Upper lobe of right lung (tissue), 1 donor: Measurements from ENCODE around the gene SCP2. TPM values are rescaled to one million over a fixed set of nuclear protein-coding genes. Genes with fewer than 3 reads are reported as not detected.

ENCODE experiments used
- ATAC-seq: fragments of 200-7000 bp; cut with Tn5 transposase; one replicate; pipeline ENCODE4 v1.9.1; 2020; ENCODE audit warnings: mild to moderate bottlenecking, moderate library complexity
- DNase-seq: peaks from one replicate; pipeline ENCODE4 v3.0.0-alpha.2; 2020
- H3K27ac ChIP-seq: fragments of 200-600 bp; one replicate; pipeline ENCODE4 v1.8.0; 2022
- H3K27me3 ChIP-seq: fragments of 200-600 bp; one replicate; pipeline ENCODE4 v1.8.0; 2022; ENCODE audit warnings: mild to moderate bottlenecking
- H3K36me3 ChIP-seq: fragments of 200-600 bp; one replicate; pipeline ENCODE4 v1.8.0; 2022
- H3K4me1 ChIP-seq: fragments of 200-600 bp; one replicate; pipeline ENCODE4 v1.8.0; 2022
- H3K4me3 ChIP-seq: fragments of 200-600 bp; one replicate; pipeline ENCODE4 v1.8.0; 2022; ENCODE audit warnings: mild to moderate bottlenecking
- H3K9me3 ChIP-seq: fragments of 200-600 bp; one replicate; pipeline ENCODE4 v1.8.0; 2022
- intact Hi-C: fragments of 100-400 bp; cut with DNase I; formaldehyde crosslinking; loops from one replicate; pipeline ENCODE4 v1.11.0; 2022
- total RNA-seq: library from RNA; stranded (reverse); fragmentation: NEBNext Ultra II Directional; extraction: Animal tissue kit (Norgen Biotek cat#: 25700); gene quantifications from one replicate; pipeline ENCODE4 v1.2.1, GENCODE V29; 2021
- TF ChIP-seq, protein P1 (sequence below): fragments of 200-600 bp; IDR thresholded peaks from one replicate; pipeline ENCODE4 v1.8.0; 2022; ENCODE audit warnings: antibody characterized with exemption
- donor health status: DM: no; HTN: yes; CAD: no; lungs with severe emphysema.

Gene SCP2
- total RNA-seq, 1 donor from 2014 or later, result 140 TPM

DNA sequence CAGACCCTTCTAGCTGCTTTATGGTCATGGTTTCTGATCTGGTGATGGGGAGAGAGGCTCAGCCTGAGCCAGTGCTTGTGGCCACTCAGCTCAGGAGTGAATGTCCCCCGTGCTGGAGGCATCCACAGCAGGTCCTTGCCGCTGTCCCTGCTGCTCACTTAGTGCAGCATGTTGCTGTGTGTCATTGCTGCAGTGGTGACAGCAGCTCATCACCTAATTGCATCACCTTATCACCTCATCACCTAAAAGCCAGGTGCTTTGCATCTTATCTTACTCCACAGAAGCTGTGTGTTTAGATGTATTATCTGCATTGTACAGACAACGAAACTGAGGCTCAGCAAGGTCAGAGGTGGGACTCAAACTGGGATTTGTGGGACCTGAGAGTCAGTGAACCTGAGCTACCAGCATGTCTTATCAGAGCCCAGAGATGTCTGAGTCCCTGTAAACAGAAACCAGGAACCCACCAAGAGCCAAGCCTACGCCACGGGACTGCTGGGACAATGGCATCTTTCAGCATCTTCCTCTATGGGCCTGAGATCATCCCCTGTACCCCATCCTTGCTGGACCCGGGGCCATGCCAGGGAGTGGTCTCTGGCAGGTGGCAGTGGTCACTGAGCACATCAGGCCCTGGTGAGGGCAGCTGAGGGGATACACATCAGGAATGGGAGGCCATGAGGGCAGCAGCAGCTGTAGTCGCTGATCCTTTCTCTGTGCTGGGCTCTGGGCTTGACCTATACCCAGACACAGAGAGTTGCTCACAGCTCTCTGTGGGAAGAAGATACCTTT is 141.4 kb downstream of the SCP2 start:
- intact Hi-C loops, result no loop called here
- no peak for ATAC-seq

DNA sequence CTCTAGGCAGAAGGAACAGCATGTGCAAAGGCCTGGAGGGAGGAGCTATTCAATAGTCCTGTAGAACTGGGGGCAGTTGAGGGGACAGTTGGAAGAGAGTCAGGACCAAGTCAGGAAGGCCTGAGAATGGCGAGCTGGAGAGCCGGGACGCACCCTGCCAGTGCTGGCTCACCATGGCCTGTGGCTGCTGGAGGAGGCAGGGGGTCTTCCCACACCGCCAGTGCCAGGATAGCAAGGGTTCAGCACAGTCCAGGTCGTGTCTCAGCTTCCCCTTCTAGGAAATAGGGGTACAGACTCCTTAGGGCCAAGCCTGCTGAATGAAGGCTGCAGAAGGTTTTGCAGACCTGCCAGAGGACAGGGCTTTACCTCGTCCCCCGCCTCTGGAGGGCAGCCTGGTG is 142.2 kb downstream of the SCP2 start:
- Histone ChIP-seq H3K9me3 (no peaks in the 10 kb centered on the region), H3K27me3 (no peaks in the 10 kb centered on the region), H3K36me3 (no peaks in the 10 kb centered on the region), H3K4me1 (peaks cover 3% of the 10 kb centered on the region), H3K27ac (no peak overlapping the region), H3K4me3 (no peak overlapping the region)
- ATAC-seq, result no peak
- DNase-seq, result no peak
- intact Hi-C loops, result no loop called here
- TF ChIP-seq, protein P1, sequence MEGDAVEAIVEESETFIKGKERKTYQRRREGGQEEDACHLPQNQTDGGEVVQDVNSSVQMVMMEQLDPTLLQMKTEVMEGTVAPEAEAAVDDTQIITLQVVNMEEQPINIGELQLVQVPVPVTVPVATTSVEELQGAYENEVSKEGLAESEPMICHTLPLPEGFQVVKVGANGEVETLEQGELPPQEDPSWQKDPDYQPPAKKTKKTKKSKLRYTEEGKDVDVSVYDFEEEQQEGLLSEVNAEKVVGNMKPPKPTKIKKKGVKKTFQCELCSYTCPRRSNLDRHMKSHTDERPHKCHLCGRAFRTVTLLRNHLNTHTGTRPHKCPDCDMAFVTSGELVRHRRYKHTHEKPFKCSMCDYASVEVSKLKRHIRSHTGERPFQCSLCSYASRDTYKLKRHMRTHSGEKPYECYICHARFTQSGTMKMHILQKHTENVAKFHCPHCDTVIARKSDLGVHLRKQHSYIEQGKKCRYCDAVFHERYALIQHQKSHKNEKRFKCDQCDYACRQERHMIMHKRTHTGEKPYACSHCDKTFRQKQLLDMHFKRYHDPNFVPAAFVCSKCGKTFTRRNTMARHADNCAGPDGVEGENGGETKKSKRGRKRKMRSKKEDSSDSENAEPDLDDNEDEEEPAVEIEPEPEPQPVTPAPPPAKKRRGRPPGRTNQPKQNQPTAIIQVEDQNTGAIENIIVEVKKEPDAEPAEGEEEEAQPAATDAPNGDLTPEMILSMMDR, result no peak

More for the DNA sequence above, 141.4 kb downstream of the SCP2 start:
- no peaks in the 10 kb centered on the region for H3K27me3 ChIP-seq
- no peak overlapping the region for H3K27ac ChIP-seq
- no peaks in the 10 kb centered on the region for H3K9me3 ChIP-seq
- peaks cover 3% of the 10 kb centered on the region for H3K4me1 ChIP-seq
- TF ChIP-seq, protein P1, result no peak
- no peaks in the 10 kb centered on the region for H3K36me3 ChIP-seq
- H3K4me3 ChIP-seq, result no peak overlapping the region
- no peak for DNase-seq

DNA sequence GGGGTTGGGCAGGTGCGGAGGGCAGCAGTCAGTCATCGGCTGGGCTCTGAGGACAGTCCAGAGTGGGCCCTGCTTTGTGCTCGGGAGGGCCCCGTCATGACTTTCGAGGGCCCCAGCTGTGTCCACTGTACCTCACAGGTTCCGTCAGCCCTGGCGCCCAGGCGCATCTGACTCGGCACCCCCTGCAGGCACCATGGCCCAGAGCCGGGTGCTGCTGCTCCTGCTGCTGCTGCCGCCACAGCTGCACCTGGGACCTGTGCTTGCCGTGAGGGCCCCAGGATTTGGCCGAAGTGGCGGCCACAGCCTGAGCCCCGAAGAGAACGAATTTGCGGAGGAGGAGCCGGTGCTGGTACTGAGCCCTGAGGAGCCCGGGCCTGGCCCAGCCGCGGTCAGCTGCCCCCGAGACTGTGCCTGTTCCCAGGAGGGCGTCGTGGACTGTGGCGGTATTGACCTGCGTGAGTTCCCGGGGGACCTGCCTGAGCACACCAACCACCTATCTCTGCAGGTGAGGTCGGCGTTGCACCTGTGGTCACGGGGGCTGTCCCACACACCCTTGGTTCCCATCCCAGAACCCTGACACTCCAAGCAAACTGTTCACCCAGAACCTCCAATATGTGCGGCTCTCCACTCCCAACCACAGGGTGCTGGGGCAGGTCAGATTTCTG is 142.7 kb downstream of the SCP2 start:
- Histone ChIP-seq H3K36me3 (no peaks in the 10 kb centered on the region), H3K27ac (no peak overlapping the region), H3K4me3 (no peak overlapping the region), H3K9me3 (no peaks in the 10 kb centered on the region), H3K4me1 (peaks cover 3% of the 10 kb centered on the region), H3K27me3 (no peaks in the 10 kb centered on the region)
- ATAC-seq (no peak), DNase-seq (peak; percentile 66)
- intact Hi-C loops, result no loop called here
- TF ChIP-seq, protein P1, result no peak

DNA sequence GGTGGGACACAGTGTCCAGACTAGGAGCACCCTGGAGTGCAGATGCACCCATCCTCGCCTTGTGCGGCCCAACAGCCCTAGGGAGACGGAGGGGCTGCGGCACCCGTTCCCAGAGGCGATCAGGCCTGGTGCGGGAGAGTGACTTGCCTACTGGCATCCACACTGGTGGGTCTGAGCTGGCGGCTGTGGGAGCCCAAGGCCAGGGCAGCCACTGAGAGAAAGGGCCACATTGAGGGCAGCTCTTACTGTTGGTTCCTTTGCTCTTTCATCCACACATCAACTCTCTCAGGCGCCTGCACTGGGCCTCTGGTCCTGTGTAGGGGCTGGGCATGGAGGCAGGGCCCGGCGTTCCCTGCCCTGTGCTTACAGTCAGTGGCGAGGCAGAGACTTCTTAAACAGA is 143.5 kb downstream of the SCP2 start:
- Histone ChIP-seq H3K4me3 (no peak overlapping the region), H3K36me3 (no peaks in the 10 kb centered on the region), H3K27me3 (no peaks in the 10 kb centered on the region), H3K4me1 (peaks cover 3% of the 10 kb centered on the region), H3K9me3 (no peaks in the 10 kb centered on the region), H3K27ac (no peak overlapping the region)
- no peak for ATAC-seq
- no peak for DNase-seq
- TF ChIP-seq, protein P1, result no peak
- intact Hi-C loops, result no loop called here

DNA sequence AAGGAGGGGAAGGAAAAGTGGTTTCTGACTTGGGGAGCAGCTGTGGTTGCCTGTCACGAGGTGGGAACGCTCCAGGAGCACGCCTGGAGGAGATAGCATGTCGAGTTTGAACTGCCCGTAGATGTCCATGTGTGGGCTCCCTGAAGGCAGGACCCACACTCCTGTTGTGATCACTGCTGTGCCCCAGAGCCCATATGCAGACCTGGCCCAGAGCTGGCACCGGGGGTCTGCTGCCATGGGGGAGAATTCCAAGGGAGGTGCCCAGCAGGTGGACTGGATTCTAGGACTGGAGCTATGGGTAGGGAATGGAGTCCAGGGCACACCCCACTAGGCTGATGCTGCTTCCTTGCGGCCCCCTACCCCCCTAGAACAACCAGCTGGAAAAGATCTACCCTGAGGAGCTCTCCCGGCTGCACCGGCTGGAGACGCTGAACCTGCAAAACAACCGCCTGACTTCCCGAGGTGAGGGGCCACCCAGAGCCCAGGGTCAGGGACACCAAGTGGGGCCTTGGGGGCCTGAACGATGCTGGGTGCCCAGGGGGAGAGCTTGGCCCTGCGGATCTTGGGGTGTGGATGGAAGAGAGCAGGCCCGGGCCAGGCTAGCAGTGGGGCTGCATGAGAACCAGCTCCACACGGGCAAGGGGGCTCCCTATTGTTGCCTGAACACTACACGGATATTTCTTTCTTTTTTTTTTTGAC is 144.2 kb downstream of the SCP2 start:
- no peak for DNase-seq
- ATAC-seq, result no peak
- no peaks in the 10 kb centered on the region for H3K27me3 ChIP-seq
- no peaks in the 10 kb centered on the region for H3K9me3 ChIP-seq
- intact Hi-C loops, result no loop called here
- H3K4me1 ChIP-seq, result peaks cover 3% of the 10 kb centered on the region
- TF ChIP-seq, protein P1, result no peak
- H3K36me3 ChIP-seq, result no peaks in the 10 kb centered on the region
- H3K4me3 ChIP-seq, result no peak overlapping the region
- no peak overlapping the region for H3K27ac ChIP-seq
